GM23248 (cell line): ENCODE data around the gene RASGEF1C.

ENCODE experiments used
- EZH2 ChIP-seq: fragments of 200-600 bp; sonication (generic); IDR thresholded peaks from 2 replicates; pipeline ENCODE4 v1.6.1; 2018; ENCODE audit warnings: antibody characterized with exemption, mild to moderate bottlenecking; ENCODE audit not compliant: insufficient read depth, poor library complexity, severe bottlenecking
- EZH2phosphoT487 ChIP-seq: fragments of 200-600 bp; sonication (generic); IDR thresholded peaks from 2 replicates; pipeline ENCODE4 v1.6.1; 2018; ENCODE audit warnings: antibody characterized with exemption, moderate library complexity, mild to moderate bottlenecking, low read depth; ENCODE audit not compliant: insufficient read depth

DNA sequence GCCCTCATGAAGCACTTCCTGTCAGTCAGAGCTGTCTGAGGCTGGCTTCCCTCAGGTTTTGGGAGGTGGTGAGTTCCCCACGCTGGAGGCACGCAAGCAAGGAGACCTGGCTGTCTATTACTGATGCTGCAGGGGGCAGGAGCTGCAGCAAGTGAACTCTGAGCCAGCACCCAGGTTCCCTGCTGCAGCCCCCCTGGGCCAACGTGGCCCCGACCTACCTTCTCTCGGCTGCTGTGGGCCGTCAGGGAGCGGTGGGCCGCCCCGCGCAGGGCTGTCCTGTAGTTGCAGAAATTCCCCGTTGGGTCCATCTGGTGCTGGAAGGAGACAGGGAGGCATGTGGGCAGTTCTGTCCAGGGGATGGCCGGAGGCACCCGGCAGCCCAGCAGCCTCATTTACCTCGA, 90.6 kb downstream of the RASGEF1C start:
- TF ChIP-seq EZH2, result no peak
- TF ChIP-seq EZH2phosphoT487, result no peak
